ENCODE results near the gene TUBB4A. TPM values are rescaled to one million over a fixed set of nuclear protein-coding genes. Genes with fewer than 3 reads are reported as not detected.

TUBB4A gene
- polyA plus RNA-seq, 4 donors = 0.53 to 5.8 (median 1.1) TPM; not detected in 1

DNA sequence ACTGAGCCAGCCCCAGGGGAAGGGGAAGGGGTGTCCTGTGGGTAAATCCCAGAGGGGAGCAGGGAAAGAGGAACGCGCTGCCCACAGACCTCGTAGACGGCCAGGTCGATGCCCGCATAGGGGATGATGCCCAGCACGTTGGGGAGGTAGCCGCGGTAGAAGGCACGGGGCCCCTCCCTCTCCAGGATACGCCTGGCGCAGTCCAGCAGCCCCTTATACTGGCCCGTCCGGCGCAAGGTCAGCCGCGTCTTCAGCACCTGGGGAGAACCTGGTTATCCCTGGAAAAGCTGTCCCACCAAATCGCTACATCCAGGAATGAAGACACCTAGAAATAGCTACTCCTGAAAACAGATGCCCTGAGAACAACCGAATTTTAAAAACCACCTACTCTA lies 49.9 kb downstream of the TUBB4A start:
- peaks cover 8 to 38% (median 18%) of the 10 kb centered on the region in 3 donors for H3K36me3 ChIP-seq (ENCODE audit: control insufficient read depth in 3 of 3, insufficient read depth in 2 of 3, low read depth in 1 of 3, low read length in 3 of 3)
- H3K9me3 ChIP-seq (ENCODE audit: control insufficient read depth in 2 of 2, insufficient read depth in 1 of 2, low read depth in 1 of 2, low read length in 1 of 2) = peaks cover 2 to 20% of the 10 kb centered on the region in 2 donors
- FAIRE-seq (no peak), DNase-seq (no peak)
- H3K27me3 ChIP-seq (ENCODE audit: control insufficient read depth in 3 of 3, insufficient read depth in 3 of 3, low read length in 3 of 3) = no peaks in the 10 kb centered on the region
- no peak overlapping the region for H3K4me3 ChIP-seq (ENCODE audit: low read depth in 1 of 3, low read length in 3 of 3)
- 96 to 97% (median 97%) methylated on average over 18 to 19 of the region's 19 CpGs for WGBS, 3 donors
- no peaks in the 10 kb centered on the region for H3K4me1 ChIP-seq (ENCODE audit: control insufficient read depth in 3 of 3, insufficient read depth in 2 of 3, low read depth in 1 of 3, low read length in 2 of 3)
- no peak overlapping the region for H3K27ac ChIP-seq (ENCODE audit: low read depth in 1 of 3, low read length in 2 of 3)

DNA sequence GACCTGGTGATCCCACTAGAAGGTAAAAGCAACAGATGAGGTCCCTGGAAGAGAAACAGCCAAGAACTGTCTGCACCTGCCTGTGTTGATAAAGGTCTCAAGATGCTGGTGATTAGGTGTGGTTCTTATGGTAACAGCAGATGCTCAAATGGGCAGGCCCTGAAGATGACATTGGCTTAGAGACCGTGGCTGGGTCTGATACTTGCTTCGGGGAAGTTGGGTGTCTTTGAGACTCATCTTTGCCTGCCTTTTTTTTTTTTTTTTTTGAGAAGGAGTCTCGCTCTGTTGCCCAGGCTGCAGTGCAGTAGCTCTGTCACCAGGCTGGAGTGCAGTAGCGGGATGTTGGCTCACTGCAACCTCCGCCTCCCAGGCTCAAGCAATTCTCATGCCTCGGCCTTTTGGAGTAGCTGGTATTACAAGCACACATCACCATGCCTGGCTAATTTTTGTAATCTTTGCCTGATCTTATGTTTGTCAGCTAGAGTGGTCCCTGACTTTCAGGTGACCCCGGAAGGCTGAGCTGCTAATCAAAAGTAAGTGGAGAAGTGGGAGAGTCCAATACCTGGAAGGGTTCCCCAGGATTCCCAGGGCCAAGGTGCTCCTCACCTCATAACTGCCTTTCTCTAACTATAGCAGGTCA lies 50.4 kb downstream of the TUBB4A start:
- H3K4me3 ChIP-seq (ENCODE audit: low read depth in 1 of 3, low read length in 3 of 3) = no peak overlapping the region
- DNase-seq (no peak), FAIRE-seq (no peak)
- peaks cover 2 to 20% of the 10 kb centered on the region in 2 donors for H3K9me3 ChIP-seq (ENCODE audit: control insufficient read depth in 2 of 2, insufficient read depth in 1 of 2, low read depth in 1 of 2, low read length in 1 of 2)
- peaks cover 8 to 37% (median 18%) of the 10 kb centered on the region in 3 donors for H3K36me3 ChIP-seq (ENCODE audit: control insufficient read depth in 3 of 3, insufficient read depth in 2 of 3, low read depth in 1 of 3, low read length in 3 of 3)
- H3K27me3 ChIP-seq (ENCODE audit: control insufficient read depth in 3 of 3, insufficient read depth in 3 of 3, low read length in 3 of 3) = no peaks in the 10 kb centered on the region
- no peak overlapping the region for H3K27ac ChIP-seq (ENCODE audit: low read depth in 1 of 3, low read length in 2 of 3)
- no peaks in the 10 kb centered on the region for H3K4me1 ChIP-seq (ENCODE audit: control insufficient read depth in 3 of 3, insufficient read depth in 2 of 3, low read depth in 1 of 3, low read length in 2 of 3)
- 91 to 99% (median 92%) methylated on average over 7 of the region's 7 CpGs for WGBS, 3 donors

DNA sequence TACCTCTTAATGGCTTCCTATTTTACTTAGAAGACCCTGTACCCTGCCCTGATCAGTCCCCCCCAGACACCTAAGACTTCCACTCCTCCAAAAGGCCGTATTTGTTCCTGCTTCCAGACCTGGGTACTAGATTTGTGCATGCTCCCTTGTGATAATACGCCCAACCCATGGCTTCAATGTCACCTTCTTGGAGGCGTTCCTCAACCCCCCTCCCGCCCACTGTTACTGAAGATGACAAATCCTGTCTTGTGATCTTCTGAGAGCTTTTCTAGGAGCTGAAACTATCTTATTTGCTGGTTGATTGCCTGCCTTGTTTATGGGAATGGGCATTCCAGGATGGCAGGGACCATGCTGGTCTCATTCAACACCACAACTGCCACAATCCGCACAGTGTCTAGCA lies 51.9 kb downstream of the TUBB4A start:
- no peak for DNase-seq
- H3K4me3 ChIP-seq (ENCODE audit: low read depth in 1 of 3, low read length in 3 of 3) = no peak overlapping the region
- no peaks in the 10 kb centered on the region for H3K4me1 ChIP-seq (ENCODE audit: control insufficient read depth in 3 of 3, insufficient read depth in 2 of 3, low read depth in 1 of 3, low read length in 2 of 3)
- no peaks in the 10 kb centered on the region for H3K27me3 ChIP-seq (ENCODE audit: control insufficient read depth in 3 of 3, insufficient read depth in 3 of 3, low read length in 3 of 3)
- H3K36me3 ChIP-seq (ENCODE audit: control insufficient read depth in 3 of 3, insufficient read depth in 2 of 3, low read depth in 1 of 3, low read length in 3 of 3) = peaks cover 4 to 34% (median 15%) of the 10 kb centered on the region in 3 donors
- H3K27ac ChIP-seq (ENCODE audit: low read depth in 1 of 3, low read length in 2 of 3) = no peak overlapping the region
- H3K9me3 ChIP-seq (ENCODE audit: control insufficient read depth in 2 of 2, insufficient read depth in 1 of 2, low read depth in 1 of 2, low read length in 1 of 2) = peaks cover 2 to 27% of the 10 kb centered on the region in 2 donors
- no peak for FAIRE-seq
- WGBS, 3 donors = 95 to 96% (median 96%) methylated on average over 5 of the region's 5 CpGs

DNA sequence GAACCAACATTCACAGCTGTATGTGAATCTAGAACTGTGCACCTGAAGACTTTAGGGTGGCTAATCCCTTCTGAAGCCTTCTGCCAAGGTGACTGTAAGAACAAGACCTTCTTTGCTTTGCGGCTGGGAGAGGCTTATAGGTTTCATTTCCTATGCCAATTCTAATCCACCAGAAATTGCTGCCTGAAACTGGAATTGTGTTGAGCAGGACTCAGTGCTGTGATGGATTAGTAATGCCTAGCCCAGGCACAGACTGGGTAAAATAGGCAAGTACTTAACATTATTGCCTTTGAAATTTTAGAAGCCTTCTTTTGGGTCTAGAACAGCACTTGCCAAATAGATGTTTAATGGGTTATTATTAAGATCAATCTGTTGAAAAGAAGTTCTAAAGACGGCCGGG lies 54.1 kb downstream of the TUBB4A start:
- H3K4me1 ChIP-seq (ENCODE audit: control insufficient read depth in 3 of 3, insufficient read depth in 2 of 3, low read depth in 1 of 3, low read length in 2 of 3) = no peaks in the 10 kb centered on the region
- no peak for DNase-seq
- FAIRE-seq = no peak
- H3K36me3 ChIP-seq (ENCODE audit: control insufficient read depth in 3 of 3, insufficient read depth in 2 of 3, low read depth in 1 of 3, low read length in 3 of 3) = peaks cover 2 to 19% (median 5%) of the 10 kb centered on the region in 3 donors
- no peak overlapping the region for H3K4me3 ChIP-seq (ENCODE audit: low read depth in 1 of 3, low read length in 3 of 3)
- no peak overlapping the region for H3K27ac ChIP-seq (ENCODE audit: low read depth in 1 of 3, low read length in 2 of 3)
- 93 to 97% (median 95%) methylated on average over 3 of the region's 3 CpGs for WGBS, 3 donors
- H3K9me3 ChIP-seq (ENCODE audit: control insufficient read depth in 2 of 2, insufficient read depth in 1 of 2, low read depth in 1 of 2, low read length in 1 of 2) = peaks cover 0 to 8% of the 10 kb centered on the region in 2 donors
- H3K27me3 ChIP-seq (ENCODE audit: control insufficient read depth in 3 of 3, insufficient read depth in 3 of 3, low read length in 3 of 3) = no peaks in the 10 kb centered on the region

DNA sequence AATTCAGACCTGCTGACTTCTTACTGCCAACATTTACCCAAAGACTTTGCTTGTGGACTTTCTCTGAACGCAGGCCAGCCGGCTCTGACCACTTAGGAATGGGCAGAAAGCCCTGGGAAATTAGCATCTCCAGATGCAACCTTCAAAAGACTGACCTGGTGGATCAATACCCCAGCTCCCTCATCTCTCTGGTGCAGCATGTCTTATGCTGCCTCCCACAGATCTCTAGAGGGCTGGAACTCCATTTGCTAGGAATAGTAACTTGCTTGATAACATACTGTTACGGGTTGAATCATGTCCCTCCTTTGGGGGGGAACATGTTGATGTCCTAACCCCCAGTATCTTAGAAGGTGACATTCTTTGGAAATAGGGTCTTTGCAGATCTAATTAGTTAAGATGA lies 55.7 kb downstream of the TUBB4A start:
- no peak for FAIRE-seq
- no peak overlapping the region for H3K4me3 ChIP-seq (ENCODE audit: low read depth in 1 of 3, low read length in 3 of 3)
- H3K27me3 ChIP-seq (ENCODE audit: control insufficient read depth in 3 of 3, insufficient read depth in 3 of 3, low read length in 3 of 3) = no peaks in the 10 kb centered on the region
- DNase-seq = no peak
- H3K36me3 ChIP-seq (ENCODE audit: control insufficient read depth in 3 of 3, insufficient read depth in 2 of 3, low read depth in 1 of 3, low read length in 3 of 3) = peaks cover 0 to 16% (median 2%) of the 10 kb centered on the region in 3 donors
- H3K9me3 ChIP-seq (ENCODE audit: control insufficient read depth in 2 of 2, insufficient read depth in 1 of 2, low read depth in 1 of 2, low read length in 1 of 2) = peaks cover 0 to 7% of the 10 kb centered on the region in 2 donors
- no peaks in the 10 kb centered on the region for H3K4me1 ChIP-seq (ENCODE audit: control insufficient read depth in 3 of 3, insufficient read depth in 2 of 3, low read depth in 1 of 3, low read length in 2 of 3)
- no peak overlapping the region for H3K27ac ChIP-seq (ENCODE audit: low read depth in 1 of 3, low read length in 2 of 3)
- 94 to 99% (median 99%) methylated on average over 3 of the region's 3 CpGs for WGBS, 3 donors

Other genes with a start within 250 kb of the TUBB4A start
- gene MLLT1, start 222.3 kb downstream of the TUBB4A start, polyA plus RNA-seq = 10 to 100 TPM; 15.1 to 42.2 (median 21.9) TPM
- gene ACER1, start 168.7 kb downstream of the TUBB4A start, polyA plus RNA-seq = under 1 TPM in 1 of 4 donors, not detected in 3; 0.06 TPM
- gene CLPP, start 140.8 kb downstream of the TUBB4A start, polyA plus RNA-seq = 100 to 1,000 TPM in 3 of 4 donors, 10 to 100 TPM in 1; 48.6 to 129 (median 101) TPM
- gene ALKBH7, start 129.5 kb downstream of the TUBB4A start, polyA plus RNA-seq = 100 to 1,000 TPM in 3 of 4 donors, 10 to 100 TPM in 1; 98.8 to 238 (median 164) TPM
- gene PSPN, start 126.4 kb downstream of the TUBB4A start, polyA plus RNA-seq = 1 to 10 TPM; 1.1 to 2.6 (median 1.2) TPM
- gene GTF2F1, start 109.1 kb downstream of the TUBB4A start, polyA plus RNA-seq = 100 to 1,000 TPM in 1 of 4 donors, 10 to 100 TPM in 3; 63.2 to 101 (median 64.7) TPM
- 100 to 1,000 TPM in 2 of 4 donors, 10 to 100 TPM in 2; 80.7 to 257 (median 158) TPM for gene KHSRP, start 77.5 kb downstream of the TUBB4A start, polyA plus RNA-seq
- 1 to 10 TPM in 1 of 4 donors, under 1 TPM in 3; 0.34 to 2.7 (median 0.45) TPM for gene SLC25A41, start 68.5 kb downstream of the TUBB4A start, polyA plus RNA-seq
- 10 to 100 TPM; 24.1 to 87.0 (median 49.9) TPM for gene SLC25A23, start 42.5 kb downstream of the TUBB4A start, polyA plus RNA-seq
- 100 to 1,000 TPM in 2 of 4 donors, 10 to 100 TPM in 2; 54.8 to 120 (median 94.8) TPM for gene CRB3, start 38.0 kb downstream of the TUBB4A start, polyA plus RNA-seq
- 10 to 100 TPM in 2 of 4 donors, 1 to 10 TPM in 2; 4.0 to 48.7 (median 9.6) TPM for gene DENND1C, start 20.5 kb downstream of the TUBB4A start, polyA plus RNA-seq
- gene TNFSF9, start 28.7 kb upstream of the TUBB4A start, polyA plus RNA-seq = under 1 TPM in 2 of 4 donors, not detected in 2; 0.22 to 0.37 TPM
- gene CD70, start 88.8 kb upstream of the TUBB4A start, polyA plus RNA-seq = under 1 TPM in 2 of 4 donors, not detected in 2; 0.15 to 0.89 TPM
- 1 to 10 TPM in 1 of 4 donors, under 1 TPM in 3; 0.22 to 2.2 (median 0.71) TPM for gene TNFSF14, start 167.9 kb upstream of the TUBB4A start, polyA plus RNA-seq
- gene C3, start 218.3 kb upstream of the TUBB4A start, polyA plus RNA-seq = 100 to 1,000 TPM in 2 of 4 donors, 10 to 100 TPM in 1, 1 to 10 TPM in 1; 9.5 to 552 (median 63.2) TPM
- 100 to 1,000 TPM in 2 of 4 donors, 10 to 100 TPM in 2; 68.9 to 128 (median 89.2) TPM for gene GPR108, start 235.3 kb upstream of the TUBB4A start, polyA plus RNA-seq
- 100 to 1,000 TPM in 1 of 4 donors, 10 to 100 TPM in 3; 42.1 to 141 (median 84.1) TPM for gene TRIP10, start 237.4 kb upstream of the TUBB4A start, polyA plus RNA-seq